ENCODE measurements around the gene CASD1. TPM values are rescaled to one million over a fixed set of nuclear protein-coding genes. Genes with fewer than 3 reads are reported as not detected.

Gene CASD1
- total RNA-seq, 1 donor from 2014 or later, result 30.2 TPM

DNA sequence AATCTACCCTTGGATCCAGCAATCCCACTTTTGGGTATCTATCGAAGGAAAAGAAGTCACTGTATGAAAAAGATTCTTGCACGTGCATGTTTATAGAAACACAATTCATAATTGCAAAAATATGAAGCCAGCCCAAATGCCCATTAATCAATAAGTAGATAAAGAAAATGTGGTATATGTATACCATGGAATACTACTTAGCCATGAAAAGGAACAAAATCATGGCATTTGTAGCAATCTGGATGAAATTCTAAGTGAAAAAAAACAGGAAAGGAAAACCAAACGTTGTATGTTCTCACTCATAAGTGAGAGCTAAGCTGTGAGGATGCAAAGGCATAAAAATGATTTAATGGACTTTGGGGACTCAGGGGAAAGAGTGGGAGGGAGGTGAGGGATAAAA is 18.2 kb upstream of the CASD1 start:
- Mint-ChIP-seq H3K4me3 (no peak overlapping the region), H3K27me3 (no peaks in the 10 kb centered on the region), H3K27ac (no peak overlapping the region), H3K36me3 (no peaks in the 10 kb centered on the region), H3K9me3 (no peaks in the 10 kb centered on the region), H3K4me1 (ENCODE audit: unreplicated experiment) (no peaks in the 10 kb centered on the region)
- no peak for TF ChIP-seq CTCF (conservative IDR thresholded peaks at IDR 0.05)
- no peak for DNase-seq (ENCODE audit: extremely low spot score, unreplicated experiment)

GRCh38 chr7:94492601-94493000 is 17.0 kb upstream of the CASD1 start:
- no peak overlapping the region for H3K4me3 Mint-ChIP-seq
- no peaks in the 10 kb centered on the region for H3K9me3 Mint-ChIP-seq
- no peak overlapping the region for H3K27ac Mint-ChIP-seq
- TF ChIP-seq CTCF (conservative IDR thresholded peaks at IDR 0.05), result no peak
- no peak for DNase-seq (ENCODE audit: extremely low spot score, unreplicated experiment)
- H3K36me3 Mint-ChIP-seq, result no peaks in the 10 kb centered on the region
- H3K4me1 Mint-ChIP-seq (ENCODE audit: unreplicated experiment), result no peaks in the 10 kb centered on the region
- no peaks in the 10 kb centered on the region for H3K27me3 Mint-ChIP-seq

GRCh38 chr7:94497874-94498670 is 11.5 kb upstream of the CASD1 start:
- Mint-ChIP-seq H3K36me3 (no peaks in the 10 kb centered on the region), H3K4me1 (ENCODE audit: unreplicated experiment) (no peaks in the 10 kb centered on the region), H3K4me3 (no peak overlapping the region), H3K27me3 (no peaks in the 10 kb centered on the region), H3K27ac (no peak overlapping the region), H3K9me3 (no peaks in the 10 kb centered on the region)
- no peak for DNase-seq (ENCODE audit: extremely low spot score, unreplicated experiment)
- no peak for TF ChIP-seq CTCF (conservative IDR thresholded peaks at IDR 0.05)

DNA sequence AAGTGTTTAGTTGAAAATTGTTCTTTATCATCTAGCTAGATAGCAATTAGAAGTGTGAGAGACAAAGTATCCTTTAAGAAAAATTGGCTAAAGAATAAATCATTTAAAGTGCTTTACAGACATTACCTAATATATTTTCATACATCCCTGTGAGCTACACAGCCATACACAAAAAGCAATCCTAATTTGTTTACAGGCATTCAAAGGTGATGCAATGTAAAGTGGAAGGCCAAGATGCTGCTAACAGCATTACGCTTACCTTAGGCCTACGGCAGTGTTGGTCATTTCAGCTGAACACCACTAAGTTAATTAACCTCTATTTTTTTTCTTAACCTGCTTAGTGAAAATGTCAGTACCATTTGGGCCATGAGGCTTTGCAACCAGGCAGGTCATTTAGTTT is 10.7 kb upstream of the CASD1 start:
- no peak for TF ChIP-seq CTCF (conservative IDR thresholded peaks at IDR 0.05)
- Mint-ChIP-seq H3K4me1 (ENCODE audit: unreplicated experiment) (no peaks in the 10 kb centered on the region), H3K27me3 (no peaks in the 10 kb centered on the region), H3K4me3 (no peak overlapping the region), H3K27ac (no peak overlapping the region), H3K36me3 (no peaks in the 10 kb centered on the region), H3K9me3 (no peaks in the 10 kb centered on the region)
- DNase-seq (ENCODE audit: extremely low spot score, unreplicated experiment), result no peak

DNA sequence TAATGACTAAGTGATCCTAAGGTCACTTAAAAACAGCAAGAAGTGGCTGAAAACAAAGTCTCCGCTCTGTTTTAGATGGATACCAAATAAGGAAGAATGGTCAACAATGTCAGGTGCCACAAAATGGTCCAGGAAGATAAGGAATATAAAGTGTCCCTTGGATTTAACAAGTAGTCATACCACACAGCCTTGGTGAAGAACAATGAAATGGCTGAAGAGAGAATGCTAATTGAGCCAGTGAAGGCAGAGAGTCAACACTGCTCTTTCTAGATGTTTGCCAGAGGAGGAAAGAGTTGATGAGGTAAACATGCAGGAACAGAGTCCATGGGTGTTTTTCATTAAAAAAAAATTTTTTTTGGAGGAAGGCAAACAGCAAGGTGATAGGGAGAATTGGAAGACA is 2.1 kb upstream of the CASD1 start:
- DNase-seq (ENCODE audit: extremely low spot score, unreplicated experiment), result no peak
- no peak overlapping the region for H3K27ac Mint-ChIP-seq
- no peaks in the 10 kb centered on the region for H3K9me3 Mint-ChIP-seq
- H3K4me3 Mint-ChIP-seq, result no peak overlapping the region
- no peaks in the 10 kb centered on the region for H3K36me3 Mint-ChIP-seq
- H3K27me3 Mint-ChIP-seq, result no peaks in the 10 kb centered on the region
- no peak for TF ChIP-seq CTCF (conservative IDR thresholded peaks at IDR 0.05)
- H3K4me1 Mint-ChIP-seq (ENCODE audit: unreplicated experiment), result peaks cover 23% of the 10 kb centered on the region
